Right hindlimb (tissue), 1 donor: ENCODE results near the gene SPON2.

Experiments
- DNase-seq: peaks from one replicate; pipeline ENCODE4 v3.0.0-alpha.2; 2018

Gene SPON2

GRCh38 chr4:1208266-1208961 is 36.0 kb upstream of the SPON2 start:
- DNase-seq, result no peak

- DNase-seq, result peak; percentile 89
These were observed 35.4 kb upstream of the SPON2 start for GRCh38 chr4:1207603-1208265.

GRCh38 chr4:1207157-1207470 is 34.7 kb upstream of the SPON2 start:
- peak; percentile 20 for DNase-seq

GRCh38 chr4:1206299-1207156 is 34.1 kb upstream of the SPON2 start:
- DNase-seq, result peak; percentile 16

- peak; percentile 20 for DNase-seq
These were observed 33.4 kb upstream of the SPON2 start for GRCh38 chr4:1205586-1206298.

GRCh38 chr4:1204828-1205585 is 32.6 kb upstream of the SPON2 start:
- peak; percentile 24 for DNase-seq

- DNase-seq, result no peak
These were observed 32.0 kb upstream of the SPON2 start for GRCh38 chr4:1204286-1204827.

GRCh38 chr4:1203026-1203616 is 30.7 kb upstream of the SPON2 start:
- no peak for DNase-seq

GRCh38 chr4:1202526-1203011 is 30.2 kb upstream of the SPON2 start:
- DNase-seq, result no peak

GRCh38 chr4:1201851-1202525 is 29.6 kb upstream of the SPON2 start:
- DNase-seq, result peak; percentile 24

- peak; percentile 91 for DNase-seq
These were observed 28.1 kb upstream of the SPON2 start for GRCh38 chr4:1200425-1201035.

- DNase-seq, result no peak
These were observed 27.4 kb upstream of the SPON2 start for GRCh38 chr4:1199556-1200331.

- peak; percentile 77 for DNase-seq
These were observed 25.9 kb upstream of the SPON2 start for GRCh38 chr4:1198098-1198844.

- no peak for DNase-seq
These were observed 24.2 kb upstream of the SPON2 start for GRCh38 chr4:1196421-1197183.

- DNase-seq, result no peak
These were observed 23.6 kb upstream of the SPON2 start for GRCh38 chr4:1195891-1196401.

GRCh38 chr4:1195109-1195671 is 22.8 kb upstream of the SPON2 start:
- no peak for DNase-seq
